Daoy (cell line): Measurements from ENCODE around the gene EML3. TPM values are rescaled to one million over a fixed set of nuclear protein-coding genes. Genes with fewer than 3 reads are reported as not detected.
A peak's percentile ranks its signal among the peaks of the same experiment; 100 is the strongest.
"Not testable (repeated sequence)": the region's sequence is repeated elsewhere in the genome, so short reads cannot be mapped to it uniquely, and the experiment has no call there.

Source experiments
- DNase-seq: peaks from one replicate; pipeline ENCODE4 v3.0.0-alpha.2; 2015; ENCODE audit warnings: low read depth
- total RNA-seq: library from RNA; depleted of rRNA; stranded (reverse); fragments of >200 nt; shearing (Covaris generic); gene quantifications from 2 replicates; pipeline ENCODE4 v1.2.3, GENCODE V29; 2014; rRNA removed

The EML3 gene
- 18.0 and 19.3 TPM in 2 replicates for total RNA-seq

GRCh38 chr11:62612366-62613290 is at the start of gene EML3, which contains the start of gene ROM1:
TSS of gene EML3 (minus strand) at chr11:62612775. CDS start at chr11:62612457, 318 bp downstream.
TSS of gene ROM1 (plus strand) at chr11:62613257. CDS start at chr11:62613282, 25 bp downstream.
- DNase-seq, result peak; percentile 84

- no peak for DNase-seq
These were observed 44.3 kb upstream of the EML3 start for GRCh38 chr11:62656796-62657429.

- no peak for DNase-seq
These were observed 41.7 kb upstream of the EML3 start for GRCh38 chr11:62654297-62654696.

- DNase-seq, result no peak
These were observed 39.8 kb upstream of the EML3 start for GRCh38 chr11:62652161-62653006.

GRCh38 chr11:62650283-62650682 is 37.7 kb upstream of the EML3 start:
- DNase-seq, result not testable (repeated sequence)

GRCh38 chr11:62649486-62649885 is 36.9 kb upstream of the EML3 start:
- DNase-seq, result no peak

GRCh38 chr11:62648967-62649364 is 36.4 kb upstream of the EML3 start:
- no peak for DNase-seq

GRCh38 chr11:62648185-62648966 is 35.8 kb upstream of the EML3 start:
- DNase-seq, result no peak

- DNase-seq, result no peak
These were observed 35.0 kb upstream of the EML3 start for GRCh38 chr11:62647609-62648005.

GRCh38 chr11:62646825-62647608 is 34.4 kb upstream of the EML3 start:
- no peak for DNase-seq

- peak; percentile 99 for DNase-seq
These were observed 33.6 kb upstream of the EML3 start, which contains the start of gene GANAB for GRCh38 chr11:62645946-62646824. TSS of gene GANAB (minus strand) at chr11:62646613. CDS start at chr11:62646599, 14 bp downstream.

GRCh38 chr11:62645671-62645945 is 33.0 kb upstream of the EML3 start:
- no peak for DNase-seq

GRCh38 chr11:62644220-62644619 is 31.6 kb upstream of the EML3 start:
- no peak for DNase-seq

GRCh38 chr11:62632492-62632891 is 19.9 kb upstream of the EML3 start:
- no peak for DNase-seq

- DNase-seq, result no peak
These were observed 15.1 kb upstream of the EML3 start for GRCh38 chr11:62627713-62628112.

GRCh38 chr11:62622476-62623089 is 10.0 kb upstream of the EML3 start:
- no peak for DNase-seq

- DNase-seq, result peak; percentile 99
These were observed 9.2 kb upstream of the EML3 start, which contains the start of gene B3GAT3 for GRCh38 chr11:62621567-62622470. TSS of gene B3GAT3 (minus strand) at chr11:62621986. CDS start at chr11:62621947, 39 bp downstream.
